Gastrocnemius medialis (tissue), 4 donors: ENCODE data around the gene SLC25A22. TPM values are rescaled to one million over a fixed set of nuclear protein-coding genes. Genes with fewer than 3 reads are reported as not detected.
A peak's percentile ranks its signal among the peaks of the same experiment; 100 is the strongest.

Experiments
- ATAC-seq, 2 donors: fragments of 150-250 bp; one replicate each; pipeline ENCODE4 v1.9.1; 2016
- DNase-seq, 2 donors: peaks; one replicate each; pipeline ENCODE4 v3.0.0-alpha.2; 2019
- H3K27ac ChIP-seq, 4 donors: fragments of 200-600 bp; sonication (generic); 1 replicate in 1 of 4; 2 replicates in 3 of 4; pipeline ENCODE4 v1.5.1; 2016 to 2018; ENCODE audit warnings: mild to moderate bottlenecking in 2 of 4, moderate library complexity in 1 of 4
- H3K27me3 ChIP-seq, 3 donors: fragments of 200-600 bp; sonication (generic) in 2 of 3; 1 replicate in 1 of 3; 2 replicates in 2 of 3; pipeline versions ENCODE4 v1.5.1 to v1.6.0; 2016 to 2019; ENCODE audit warnings: mild to moderate bottlenecking in 1 of 3, moderate library complexity in 1 of 3
- H3K36me3 ChIP-seq, 2 donors: fragments of 200-600 bp; sonication (generic) in 1 of 2; one replicate each; pipeline ENCODE4 v1.5.1; 2017 to 2018
- H3K4me1 ChIP-seq, 2 donors: fragments of 200-600 bp; sonication (generic) in 1 of 2; one replicate each; pipeline ENCODE4 v1.5.1; 2016 to 2017; ENCODE audit warnings: mild to moderate bottlenecking in 2 of 2
- H3K4me3 ChIP-seq, 4 donors: fragments of 200-600 bp; sonication (generic) in 3 of 4; 1 replicate in 1 of 4; 2 replicates in 3 of 4; pipeline ENCODE4 v1.5.1; 2016 to 2019; ENCODE audit warnings: mild to moderate bottlenecking in 2 of 4
- H3K9me3 ChIP-seq, 3 donors: fragments of 200-600 bp; sonication (generic) in 2 of 3; 1 replicate in 1 of 3; 2 replicates in 2 of 3; pipeline ENCODE4 v1.5.1; 2016 to 2019
- CTCF ChIP-seq, 5 experiments: fragments of 450-650 bp in 3 of 5; fragments of 200-600 bp in 2 of 5; sonication (generic) in 2 of 5; IDR thresholded peaks in 4 of 5; conservative IDR thresholded peaks in 1 of 5; 1 replicate in 4 of 5; 2 replicates in 1 of 5; pipeline ENCODE4 v1.5.1; 2016 to 2019; ENCODE audit warnings: antibody characterized with exemption in 5 of 5, mild to moderate bottlenecking in 3 of 5, moderate library complexity in 3 of 5
- POLR2A ChIP-seq, 2 donors: fragments of 450-650 bp; IDR thresholded peaks; one replicate each; pipeline ENCODE4 v1.6.1; 2017; ENCODE audit warnings: antibody characterized with exemption in 2 of 2, mild to moderate bottlenecking in 2 of 2, moderate library complexity in 2 of 2
- in situ Hi-C, 4 donors: fragments of 200-750 bp; cut with MboI; loops; one replicate each; pipeline versions ENCODE4 v1.15.0 to v1.8.0; 2017; ENCODE audit warnings: low sequenced_read_pairs in 4 of 4
- intact Hi-C: fragments of 100-400 bp; cut with DNase I; formaldehyde crosslinking; loops from one replicate; pipeline ENCODE4 v1.15.1; 2023; ENCODE audit warnings: low total_unique reads
- total RNA-seq, 4 donors: library from RNA; depleted of rRNA; stranded (reverse); fragments of >200 nt; gene quantifications; one replicate each; pipeline versions ENCODE4 v1.1.0 to v1.2.3, GENCODE V29; 2016

The SLC25A22 gene
- total RNA-seq, 4 donors from 2014 or later = 0.80 to 1.5 (median 1.0) TPM; not detected in 1

DNA sequence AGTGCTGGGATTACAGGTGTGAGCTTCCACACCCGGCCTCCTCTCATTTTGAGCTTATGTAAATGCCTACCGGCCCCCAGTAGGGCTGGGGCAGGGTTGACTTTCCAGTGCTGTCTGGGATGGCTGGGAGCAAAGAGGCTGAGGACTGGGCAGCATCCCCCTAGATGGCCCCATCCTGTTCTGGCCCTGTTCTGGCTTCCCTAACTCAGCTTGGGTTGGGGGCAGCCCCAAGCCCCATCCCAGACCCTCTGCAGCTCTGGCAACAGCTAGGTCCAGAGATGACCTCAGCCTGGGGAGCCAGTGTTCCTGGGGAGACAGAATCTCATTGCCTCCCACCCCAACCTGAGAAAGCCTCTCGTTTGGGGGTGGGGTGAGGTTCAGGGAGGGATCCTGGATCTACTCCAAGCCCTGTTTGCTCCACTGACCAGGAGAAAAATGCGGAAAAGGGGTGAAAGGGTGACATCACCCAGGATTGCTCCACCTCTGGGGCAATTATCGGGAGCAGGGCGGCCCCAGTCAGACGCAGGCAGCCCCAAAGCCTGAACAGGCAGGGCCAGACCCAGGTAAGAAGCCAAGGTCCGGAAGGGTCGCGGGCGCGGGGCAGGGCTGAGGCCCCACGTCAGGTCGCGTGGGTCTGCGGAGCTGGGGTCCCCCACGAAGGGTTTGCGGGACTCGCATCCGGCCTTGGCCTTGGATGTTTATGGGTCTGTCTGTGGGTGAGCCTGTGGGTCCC lies 20.5 kb upstream of the SLC25A22 start, which contains the start of gene PNPLA2:
PNPLA2 (plus strand) TSS at position 519 of the 733 bp plus-strand sequence. CDS start 805 bp downstream, outside the sequence.
- DNase-seq = peak in 1 of 2 donors; percentile 65
- intact Hi-C loops = loop anchor here (1.0 kb wide), 1 partner anchor 9 kb away; the partner anchor contains the start of gene RPLP2
- H3K4me1 ChIP-seq = peaks cover 27 to 32% of the 10 kb centered on the region in 2 donors
- ATAC-seq = no peak
- peak within 1 kb of the TSS; percentile 68 to 100 (median 82) for H3K4me3 ChIP-seq
- H3K9me3 ChIP-seq = no peaks in the 10 kb centered on the region
- in situ Hi-C loops = no loop called here
- peak within 1 kb of the TSS; percentile 93 to 100 (median 98) for H3K27ac ChIP-seq
- H3K36me3 ChIP-seq = peaks cover 0 to 20% of the 10 kb centered on the region in 2 donors
- TF ChIP-seq POLR2A (IDR thresholded peaks at IDR 0.05) (no peak), CTCF (IDR thresholded peaks at IDR 0.05 in 4 of 5, conservative IDR thresholded peaks at IDR 0.05 in 1 of 5) (no peak)
- no peaks in the 10 kb centered on the region for H3K27me3 ChIP-seq

DNA sequence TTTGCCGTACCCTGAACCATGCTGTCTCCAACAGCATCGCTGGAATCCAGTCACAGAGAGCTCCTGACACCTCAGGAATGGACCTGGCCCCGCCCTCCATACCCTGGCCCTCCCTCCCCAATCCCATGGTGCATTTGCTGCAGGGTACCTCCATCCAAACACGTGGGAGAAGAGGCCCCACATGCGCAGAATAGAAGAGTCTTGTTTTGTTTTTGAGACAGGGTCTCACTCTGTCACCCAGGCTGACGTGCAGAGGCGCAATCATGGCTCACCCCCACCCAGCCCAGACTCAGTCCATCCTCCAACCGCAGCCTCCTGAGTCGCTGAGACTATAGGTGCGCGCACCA lies 18.3 kb upstream of the SLC25A22 start:
- TF ChIP-seq POLR2A (IDR thresholded peaks at IDR 0.05) (no peak), CTCF (IDR thresholded peaks at IDR 0.05 in 4 of 5, conservative IDR thresholded peaks at IDR 0.05 in 1 of 5) (no peak)
- no peak for DNase-seq
- no peak for ATAC-seq
- Histone ChIP-seq H3K4me1 (peaks cover 27 to 28% of the 10 kb centered on the region in 2 donors), H3K9me3 (no peaks in the 10 kb centered on the region), H3K4me3 (no peak overlapping the region), H3K27me3 (no peaks in the 10 kb centered on the region), H3K27ac (no peak overlapping the region), H3K36me3 (peaks cover 0 to 36% of the 10 kb centered on the region in 2 donors)
- in situ Hi-C loops = no loop called here
- intact Hi-C loops = no loop called here

DNA sequence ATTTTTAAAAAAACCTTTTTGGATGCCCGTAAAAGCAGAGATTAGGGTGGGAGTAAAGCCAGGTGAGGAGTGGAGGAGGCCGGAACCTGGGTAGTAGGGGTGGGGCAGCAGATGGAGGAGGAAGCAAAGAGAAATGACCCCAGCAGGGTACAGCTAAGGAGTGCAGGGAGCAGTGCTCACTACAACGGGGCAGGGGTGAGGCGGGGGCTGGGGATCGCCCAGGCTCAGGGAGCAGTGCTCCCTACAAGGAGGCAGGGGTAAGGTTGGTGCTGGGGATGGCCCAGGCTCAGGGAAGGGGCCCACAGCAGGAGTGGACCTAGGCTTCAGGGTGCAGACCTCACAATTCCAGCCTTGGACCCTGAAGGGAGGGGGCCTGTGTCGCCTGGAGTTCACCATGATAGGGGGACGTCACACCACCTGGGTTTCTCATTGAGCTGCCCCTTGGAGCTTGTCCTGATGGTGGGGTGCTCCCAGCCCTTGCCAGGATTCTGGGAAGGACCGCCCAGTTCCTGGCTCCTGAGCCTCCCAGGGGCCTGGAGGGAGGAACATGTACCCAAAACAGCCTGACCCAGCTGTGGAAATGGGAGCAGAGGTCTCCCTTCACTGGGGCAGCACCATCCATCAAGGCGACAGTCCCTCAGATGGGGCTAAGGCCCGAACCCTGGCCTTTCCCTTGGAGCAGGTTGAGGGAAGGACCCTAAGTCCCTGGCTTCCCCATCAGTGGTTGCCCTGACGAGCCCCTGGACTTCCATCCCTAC lies 17.8 kb upstream of the SLC25A22 start:
- in situ Hi-C loops (no loop called here), intact Hi-C loops (no loop called here)
- H3K27ac ChIP-seq = no peak overlapping the region
- no peak for ATAC-seq
- peaks cover 0 to 38% of the 10 kb centered on the region in 2 donors for H3K36me3 ChIP-seq
- DNase-seq = no peak
- no peaks in the 10 kb centered on the region for H3K27me3 ChIP-seq
- peaks cover 27 to 30% of the 10 kb centered on the region in 2 donors for H3K4me1 ChIP-seq
- no peak for TF ChIP-seq CTCF (IDR thresholded peaks at IDR 0.05 in 4 of 5, conservative IDR thresholded peaks at IDR 0.05 in 1 of 5)
- no peak for TF ChIP-seq POLR2A (IDR thresholded peaks at IDR 0.05)
- no peak overlapping the region for H3K4me3 ChIP-seq
- H3K9me3 ChIP-seq = no peaks in the 10 kb centered on the region

DNA sequence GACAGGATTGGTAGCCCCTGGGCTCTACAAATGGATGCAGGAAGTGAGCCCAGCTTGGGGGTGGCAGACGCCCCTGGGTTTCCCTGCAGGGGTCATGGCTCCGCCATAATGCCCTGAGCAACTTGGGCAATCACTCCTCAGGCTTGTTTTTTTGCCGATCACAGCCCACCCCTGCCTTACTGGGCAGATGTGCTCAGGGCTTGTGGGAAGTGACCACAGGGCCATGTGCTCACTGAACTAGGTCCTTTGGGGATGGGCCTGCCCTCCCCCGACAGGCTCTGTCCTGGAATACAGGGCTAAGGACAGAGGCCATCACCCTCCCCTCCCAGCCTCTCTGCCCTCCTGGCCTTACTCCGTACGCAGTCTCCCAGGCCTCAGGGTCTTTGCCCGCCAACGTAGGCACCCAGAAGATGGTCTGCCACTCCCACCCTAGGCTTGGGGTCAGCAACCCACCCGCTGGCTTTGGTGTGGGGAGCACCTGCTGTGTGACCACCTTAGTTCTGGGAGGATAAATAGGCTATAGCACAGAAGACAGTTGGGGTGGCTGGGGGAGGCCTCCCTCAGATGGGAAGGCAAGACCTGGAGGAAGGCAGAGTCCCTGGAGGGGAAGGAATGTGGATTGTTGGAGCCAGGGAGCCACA lies 15.5 kb upstream of the SLC25A22 start:
- intact Hi-C loops = no loop called here
- H3K4me3 ChIP-seq = no peak overlapping the region
- TF ChIP-seq POLR2A (IDR thresholded peaks at IDR 0.05) = no peak
- TF ChIP-seq CTCF (IDR thresholded peaks at IDR 0.05 in 4 of 5, conservative IDR thresholded peaks at IDR 0.05 in 1 of 5) = no peak
- in situ Hi-C loops = no loop called here
- no peak for ATAC-seq
- peaks cover 0 to 38% of the 10 kb centered on the region in 2 donors for H3K36me3 ChIP-seq
- H3K27me3 ChIP-seq = no peaks in the 10 kb centered on the region
- H3K27ac ChIP-seq = peak overlapping the region in 2 of 4 donors; percentile 26 to 100
- H3K9me3 ChIP-seq = no peaks in the 10 kb centered on the region
- no peak for DNase-seq
- H3K4me1 ChIP-seq = peaks cover 25 to 26% of the 10 kb centered on the region in 2 donors
